ENCODE measurements around the gene MRPL36.

- no peak for TF ChIP-seq CTCF (conservative IDR thresholded peaks at IDR 0.05 in 1 of 2, IDR thresholded peaks at IDR 0.05 in 1 of 2; ENCODE audit: low read depth in 1 of 2, low read length in 2 of 2)
- TF ChIP-seq EZH2 (IDR thresholded peaks at IDR 0.05; ENCODE audit: low read length, missing control alignments), result no peak
Measured at GRCh38 chr5:1806974-1807373, 7.3 kb upstream of the MRPL36 start.
